HCT116 (cell line): Measurements from ENCODE around the gene NEK9. TPM values are rescaled to one million over a fixed set of nuclear protein-coding genes. Genes with fewer than 3 reads are reported as not detected.

Experiments used
- ATAC-seq: fragments of 200-7000 bp; cut with Tn5 transposase; 2 replicates; pipeline ENCODE4 v1.9.1; 2020; ENCODE audit warnings: mild to moderate bottlenecking, moderate library complexity
- BruUV-seq: library from RNA; stranded (reverse); fragments of 400-500 nt; replicated peaks from 2 replicates; lab custom pipeline; 2021; lab: Mats Ljungman, UMichigan
- CTCF ChIA-PET: fragments of 300-600 bp; sonication (Branson Sonifier 250); formaldehyde crosslinking; loops from one replicate; lab custom pipeline; 2021; ENCODE audit warnings: antibody characterized with exemption; lab: Charles Lee
- POLR2A ChIA-PET: fragments of 300-600, 350-600 bp; sonication (Branson Sonifier 250); formaldehyde crosslinking; loops from one replicate; lab custom pipeline; 2021; ENCODE audit warnings: antibody characterized with exemption; lab: Charles Lee
- RAD21 ChIA-PET, 2 experiments: fragments of 300-600 bp; sonication (Branson Sonifier 250); formaldehyde crosslinking; loops; one replicate each; lab custom pipeline; 2023; ENCODE audit warnings: low total read pairs in 2 of 2; ENCODE audit not compliant: uncharacterized antibody in 2 of 2, unreplicated experiment in 2 of 2, low non-redundant PET in 1 of 2; lab: Charles Lee
- DNase-seq: peaks from one replicate; pipeline ENCODE4 v3.0.0-alpha.2; 2010; ENCODE audit warnings: low read depth, low spot score
- H2AFZ ChIP-seq: fragments of 200-600 bp; shearing (Covaris generic), sonication (generic); 2 replicates; pipeline ENCODE4 v1.6.1; 2017; ENCODE audit warnings: low read depth, mixed run types, mixed read lengths, antibody characterized with exemption, low read length; ENCODE audit not compliant: poor library complexity, severe bottlenecking
- H3K27ac ChIP-seq: 2 replicates; pipeline ENCODE4 v1.5.1; 2012; ENCODE audit warnings: low read depth, low read length
- H3K27me3 ChIP-seq: fragments of 200-600 bp; sonication (generic); 2 replicates; pipeline ENCODE4 v1.6.1; 2016; ENCODE audit warnings: mixed run types, low read length, mixed read lengths; ENCODE audit not compliant: insufficient read depth
- H3K36me3 ChIP-seq, 2 experiments: fragments of 200-500 bp in 1 of 2; fragments of 200-600 bp in 1 of 2; sonication (Bioruptor generic) in 1 of 2; sonication (generic) in 1 of 2; 2 replicates each; pipeline versions ENCODE4 v1.5.1 to v1.6.1; 2014 to 2016; ENCODE audit warnings: low read length in 2 of 2, inconsistent platforms in 1 of 2, mixed read lengths in 1 of 2, mixed run types in 1 of 2; ENCODE audit not compliant: insufficient read depth in 2 of 2, control insufficient read depth in 1 of 2
- H3K4me1 ChIP-seq, 2 experiments: fragments of 200-600 bp in 1 of 2; sonication (generic) in 1 of 2; 2 replicates each; pipeline versions ENCODE4 v1.5.1 to v1.6.1; 2012 to 2017; ENCODE audit warnings: low read length in 2 of 2, inconsistent platforms in 1 of 2, mild to moderate bottlenecking in 1 of 2, mixed read lengths in 1 of 2, mixed run types in 1 of 2, moderate library complexity in 1 of 2; ENCODE audit not compliant: insufficient read depth in 2 of 2, control insufficient read depth in 1 of 2
- H3K4me2 ChIP-seq: fragments of 200-600 bp; sonication (generic); 2 replicates; pipeline ENCODE4 v1.6.1; 2017; ENCODE audit warnings: mixed run types, low read length, mixed read lengths
- H3K4me3 ChIP-seq, 2 experiments: fragments of 200-600 bp in 1 of 2; sonication (generic) in 1 of 2; replicated peaks in 1 of 2; 2 replicates each; pipeline ENCODE4 v1.5.1; 2011 to 2016; ENCODE audit warnings: low read length in 2 of 2, control low read depth in 1 of 2, low read depth in 1 of 2, mild to moderate bottlenecking in 1 of 2, mixed read lengths in 1 of 2, mixed run types in 1 of 2
- H3K79me2 ChIP-seq: fragments of 200-600 bp; sonication (generic); 2 replicates; pipeline ENCODE4 v1.6.1; 2017; ENCODE audit warnings: mild to moderate bottlenecking, mixed run types, low read length, moderate library complexity, mixed read lengths; ENCODE audit not compliant: insufficient read depth
- H3K9ac ChIP-seq: fragments of 200-600 bp; sonication (generic); 2 replicates; pipeline ENCODE4 v1.6.1; 2016; ENCODE audit warnings: low read length, mixed read lengths
- H3K9me2 ChIP-seq: fragments of 200-600 bp; sonication (generic), shearing (Covaris generic); 2 replicates; pipeline ENCODE4 v1.6.1; 2017; ENCODE audit warnings: mixed run types, mild to moderate bottlenecking, moderate library complexity; ENCODE audit not compliant: insufficient read depth
- H3K9me3 ChIP-seq, 2 experiments: fragments of 200-500 bp in 1 of 2; fragments of 200-600 bp in 1 of 2; sonication (Bioruptor generic) in 1 of 2; sonication (generic) in 1 of 2; 2 replicates each; pipeline ENCODE4 v1.6.1; 2014 to 2017; ENCODE audit warnings: low read length in 2 of 2, mixed read lengths in 2 of 2, inconsistent platforms in 1 of 2, low read depth in 1 of 2, mild to moderate bottlenecking in 1 of 2, mixed run types in 1 of 2, moderate library complexity in 1 of 2; ENCODE audit not compliant: control insufficient read depth in 1 of 2, insufficient read depth in 1 of 2
- H4K20me1 ChIP-seq: fragments of 200-600 bp; sonication (generic), shearing (Covaris generic); 2 replicates; pipeline ENCODE4 v1.6.1; 2017; ENCODE audit warnings: mixed run types, mild to moderate bottlenecking, moderate library complexity; ENCODE audit not compliant: insufficient read depth
- CBX3 ChIP-seq: IDR thresholded peaks from 2 replicates; pipeline ENCODE4 v1.6.1; 2012; ENCODE audit warnings: low read depth
- EGR1 ChIP-seq: IDR thresholded peaks from 2 replicates; pipeline ENCODE4 v1.6.1; 2012; ENCODE audit warnings: low read depth
- EZH2 ChIP-seq: fragments of 200-600 bp; sonication (generic); IDR thresholded peaks from 2 replicates; pipeline ENCODE4 v1.6.1; 2017; ENCODE audit warnings: antibody characterized with exemption, mixed run types
- EZH2phosphoT487 ChIP-seq: fragments of 200-600 bp; IDR thresholded peaks from 2 replicates; pipeline ENCODE4 v1.6.1; 2018; ENCODE audit warnings: antibody characterized with exemption, borderline replicate concordance
- FOSL1 ChIP-seq: IDR thresholded peaks from 2 replicates; pipeline ENCODE4 v1.6.1; 2012; ENCODE audit warnings: low read depth
- JUND ChIP-seq: IDR thresholded peaks from 2 replicates; pipeline ENCODE4 v1.6.1; 2012
- POLR2A ChIP-seq: IDR thresholded peaks from 2 replicates; pipeline ENCODE4 v1.7.0; 2011; ENCODE audit warnings: borderline replicate concordance; ENCODE audit not compliant: insufficient read depth, insufficient read length; ENCODE audit errors: extremely low read depth
- RAD21 ChIP-seq: IDR thresholded peaks from 2 replicates; pipeline ENCODE4 v1.6.1; 2012; ENCODE audit warnings: low read depth, mild to moderate bottlenecking
- SIN3A ChIP-seq: IDR thresholded peaks from 2 replicates; pipeline ENCODE4 v1.6.1; 2012; ENCODE audit warnings: low read depth
- SP1 ChIP-seq: IDR thresholded peaks from 2 replicates; pipeline ENCODE4 v1.6.1; 2012; ENCODE audit warnings: low read depth
- SRF ChIP-seq: IDR thresholded peaks from 2 replicates; pipeline ENCODE4 v1.6.1; 2012; ENCODE audit warnings: low read depth
- YY1 ChIP-seq: IDR thresholded peaks from 2 replicates; pipeline ENCODE4 v1.6.1; 2011; ENCODE audit warnings: low read length, low read depth, moderate library complexity, mild to moderate bottlenecking; ENCODE audit not compliant: insufficient replicate concordance; ENCODE audit errors: extremely low read depth
- ZFX ChIP-seq: fragments of 450-650 bp; IDR thresholded peaks from 2 replicates; pipeline ENCODE4 v1.6.1; 2017
- intact Hi-C: fragments of 100-400 bp; cut with micrococcal nuclease; formaldehyde crosslinking; loops from 2 replicates; pipeline ENCODE4 v1.10.0; 2022
- total RNA-seq: library from RNA; stranded (reverse); gene quantifications from one replicate; pipeline ENCODE4 v1.2.1, GENCODE V29; 2021; ENCODE audit not compliant: unreplicated experiment
- TF ChIP-seq, protein P1 (sequence below), 3 experiments: fragments of 200-600 bp in 1 of 3; sonication (generic) in 1 of 3; IDR thresholded peaks in 2 of 3; conservative IDR thresholded peaks in 1 of 3; 2 replicates each; pipeline ENCODE4 v1.5.1; 2012 to 2017; ENCODE audit warnings: low read depth in 2 of 3, low read length in 2 of 3, antibody characterized with exemption in 1 of 3, borderline replicate concordance in 1 of 3, control low read depth in 1 of 3, mild to moderate bottlenecking in 1 of 3, mixed read lengths in 1 of 3, mixed run types in 1 of 3, moderate library complexity in 1 of 3; ENCODE audit not compliant: insufficient read depth in 1 of 3
- TF ChIP-seq, protein P2 (sequence below): IDR thresholded peaks from 2 replicates; pipeline ENCODE4 v1.6.1; 2012
- TF ChIP-seq, protein P3 (sequence below): IDR thresholded peaks from 2 replicates; pipeline ENCODE4 v1.6.1; 2011; ENCODE audit warnings: mild to moderate bottlenecking, low read length, moderate library complexity; ENCODE audit not compliant: insufficient replicate concordance; ENCODE audit errors: extremely low read depth

The NEK9 gene
- total RNA-seq, 1 experiment from 2014 or later = 64.4 TPM

DNA sequence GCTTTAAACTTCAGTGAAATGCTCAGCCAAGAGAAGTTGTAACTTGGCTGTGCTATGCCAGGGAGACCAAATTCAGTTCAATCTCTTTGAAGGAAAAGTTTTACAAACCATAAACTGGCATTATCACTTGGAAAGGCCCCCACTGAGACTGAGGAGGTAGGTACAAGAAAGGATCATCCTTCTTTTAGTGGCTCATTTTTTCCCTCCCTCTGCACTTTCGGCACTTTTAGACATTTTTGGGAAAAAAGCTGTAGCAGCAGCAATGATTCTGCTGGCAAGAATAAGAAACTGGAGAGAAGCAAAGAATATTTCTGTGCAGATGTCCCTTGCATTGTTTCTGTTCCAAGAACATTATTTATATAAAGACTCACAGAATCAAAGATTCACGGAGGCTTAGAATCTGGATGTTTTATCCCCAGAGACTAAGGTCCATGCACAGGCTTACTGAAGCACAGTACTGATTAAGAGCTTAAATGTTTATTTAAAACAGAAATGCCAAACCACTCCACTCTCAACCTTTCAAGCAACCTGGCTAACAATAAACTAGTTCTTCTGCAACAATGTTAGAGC is 45.1 kb downstream of the NEK9 start:
- H3K27ac ChIP-seq = no peak overlapping the region
- intact Hi-C loops = no loop called here

DNA sequence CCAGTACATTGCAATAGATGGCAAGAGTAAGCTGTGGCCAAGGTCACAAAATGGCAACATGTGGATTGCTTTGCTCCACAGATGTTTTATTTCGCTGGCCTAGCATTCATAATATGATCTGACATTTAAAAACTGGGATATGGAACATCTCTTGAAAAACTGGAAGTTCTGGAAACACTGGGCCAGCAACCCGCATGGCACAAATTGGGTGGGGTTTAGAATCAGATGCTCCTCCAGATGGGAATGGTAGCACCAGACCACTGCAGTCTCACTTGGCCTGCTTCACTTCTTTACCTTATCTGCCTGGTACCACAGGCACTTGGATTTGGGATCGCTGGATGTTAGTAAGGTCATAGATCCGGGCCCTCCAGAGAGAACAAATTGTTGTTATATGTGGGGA is 47.3 kb downstream of the NEK9 start:
- POLR2A ChIA-PET = no interaction called here
- BruUV-seq = no TSS peak
- CTCF ChIA-PET = no interaction called here

More for the DNA sequence above, 45.1 kb downstream of the NEK9 start:
- no peaks in the 10 kb centered on the region for H3K79me2 ChIP-seq
- no peak overlapping the region for H3K4me2 ChIP-seq
- no TSS peak for BruUV-seq
- H2AFZ ChIP-seq = no peak overlapping the region
- ATAC-seq (no peak), DNase-seq (no peak)
- no peaks in the 10 kb centered on the region for H3K4me1 ChIP-seq
- POLR2A ChIA-PET = no interaction called here
- no peaks in the 10 kb centered on the region for H3K9me2 ChIP-seq
- TF ChIP-seq SRF (no peak), YY1 (no peak), JUND (no peak), SP1 (no peak), CBX3 (no peak), EZH2 (no peak)
- H4K20me1 ChIP-seq = no peaks in the 10 kb centered on the region
- RAD21 ChIA-PET = no interaction called here
- H3K9ac ChIP-seq = no peak overlapping the region
- peaks cover under 1 to 17% of the 10 kb centered on the region in 2 experiments; a peak in 3 of 4 replicates for H3K36me3 ChIP-seq
- CTCF ChIA-PET = interaction anchor here (1.0 kb wide), 1 partner anchor 137 kb away, joined by 3 read pairs; no protein-coding TSS in a partner anchor
- H3K27me3 ChIP-seq = no peaks in the 10 kb centered on the region
- H3K9me3 ChIP-seq = no peaks in the 10 kb centered on the region
- no peak overlapping the region for H3K4me3 ChIP-seq

More for the DNA sequence above, 47.3 kb downstream of the NEK9 start:
- H4K20me1 ChIP-seq = no peaks in the 10 kb centered on the region
- no peaks in the 10 kb centered on the region for H3K9me2 ChIP-seq
- RAD21 ChIA-PET = no interaction called here
- no peak overlapping the region for H3K9ac ChIP-seq
- intact Hi-C loops = no loop called here
- no peak overlapping the region for H2AFZ ChIP-seq
- H3K79me2 ChIP-seq = no peaks in the 10 kb centered on the region
- no peak overlapping the region for H3K4me2 ChIP-seq
- ATAC-seq = no peak
- H3K4me3 ChIP-seq = no peak overlapping the region
- DNase-seq = no peak
- no peak for TF ChIP-seq SP1
- no peak for TF ChIP-seq RAD21
- TF ChIP-seq, protein P1, sequence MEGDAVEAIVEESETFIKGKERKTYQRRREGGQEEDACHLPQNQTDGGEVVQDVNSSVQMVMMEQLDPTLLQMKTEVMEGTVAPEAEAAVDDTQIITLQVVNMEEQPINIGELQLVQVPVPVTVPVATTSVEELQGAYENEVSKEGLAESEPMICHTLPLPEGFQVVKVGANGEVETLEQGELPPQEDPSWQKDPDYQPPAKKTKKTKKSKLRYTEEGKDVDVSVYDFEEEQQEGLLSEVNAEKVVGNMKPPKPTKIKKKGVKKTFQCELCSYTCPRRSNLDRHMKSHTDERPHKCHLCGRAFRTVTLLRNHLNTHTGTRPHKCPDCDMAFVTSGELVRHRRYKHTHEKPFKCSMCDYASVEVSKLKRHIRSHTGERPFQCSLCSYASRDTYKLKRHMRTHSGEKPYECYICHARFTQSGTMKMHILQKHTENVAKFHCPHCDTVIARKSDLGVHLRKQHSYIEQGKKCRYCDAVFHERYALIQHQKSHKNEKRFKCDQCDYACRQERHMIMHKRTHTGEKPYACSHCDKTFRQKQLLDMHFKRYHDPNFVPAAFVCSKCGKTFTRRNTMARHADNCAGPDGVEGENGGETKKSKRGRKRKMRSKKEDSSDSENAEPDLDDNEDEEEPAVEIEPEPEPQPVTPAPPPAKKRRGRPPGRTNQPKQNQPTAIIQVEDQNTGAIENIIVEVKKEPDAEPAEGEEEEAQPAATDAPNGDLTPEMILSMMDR (IDR thresholded peaks at IDR 0.05 in 2 of 3, conservative IDR thresholded peaks at IDR 0.05 in 1 of 3; ENCODE audit: borderline replicate concordance in 1 of 3, insufficient read depth in 1 of 3, low read depth in 2 of 3, low read length in 2 of 3) = no peak
- TF ChIP-seq, protein P2, sequence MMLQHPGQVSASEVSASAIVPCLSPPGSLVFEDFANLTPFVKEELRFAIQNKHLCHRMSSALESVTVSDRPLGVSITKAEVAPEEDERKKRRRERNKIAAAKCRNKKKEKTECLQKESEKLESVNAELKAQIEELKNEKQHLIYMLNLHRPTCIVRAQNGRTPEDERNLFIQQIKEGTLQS = no peak
- no peak for TF ChIP-seq SIN3A
- TF ChIP-seq EZH2phosphoT487 = no peak
- no peak for TF ChIP-seq YY1
- TF ChIP-seq ZFX = no peak
- no peak for TF ChIP-seq SRF
- no peak for TF ChIP-seq FOSL1
- TF ChIP-seq POLR2A = no peak
- no peak for TF ChIP-seq EZH2
- no peak for TF ChIP-seq EGR1
- TF ChIP-seq, protein P3, sequence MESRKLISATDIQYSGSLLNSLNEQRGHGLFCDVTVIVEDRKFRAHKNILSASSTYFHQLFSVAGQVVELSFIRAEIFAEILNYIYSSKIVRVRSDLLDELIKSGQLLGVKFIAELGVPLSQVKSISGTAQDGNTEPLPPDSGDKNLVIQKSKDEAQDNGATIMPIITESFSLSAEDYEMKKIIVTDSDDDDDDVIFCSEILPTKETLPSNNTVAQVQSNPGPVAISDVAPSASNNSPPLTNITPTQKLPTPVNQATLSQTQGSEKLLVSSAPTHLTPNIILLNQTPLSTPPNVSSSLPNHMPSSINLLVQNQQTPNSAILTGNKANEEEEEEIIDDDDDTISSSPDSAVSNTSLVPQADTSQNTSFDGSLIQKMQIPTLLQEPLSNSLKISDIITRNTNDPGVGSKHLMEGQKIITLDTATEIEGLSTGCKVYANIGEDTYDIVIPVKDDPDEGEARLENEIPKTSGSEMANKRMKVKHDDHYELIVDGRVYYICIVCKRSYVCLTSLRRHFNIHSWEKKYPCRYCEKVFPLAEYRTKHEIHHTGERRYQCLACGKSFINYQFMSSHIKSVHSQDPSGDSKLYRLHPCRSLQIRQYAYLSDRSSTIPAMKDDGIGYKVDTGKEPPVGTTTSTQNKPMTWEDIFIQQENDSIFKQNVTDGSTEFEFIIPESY = no peak
- H3K27ac ChIP-seq = no peak overlapping the region
- H3K9me3 ChIP-seq = no peaks in the 10 kb centered on the region
- H3K4me1 ChIP-seq = no peaks in the 10 kb centered on the region
- peaks cover 0 to 8% of the 10 kb centered on the region in 2 experiments; a peak in 1 of 4 replicates for H3K36me3 ChIP-seq
- no peaks in the 10 kb centered on the region for H3K27me3 ChIP-seq
